Upper lobe of left lung (tissue), 6 donors: ENCODE data around the gene TLX3. TPM values are rescaled to one million over a fixed set of nuclear protein-coding genes. Genes with fewer than 3 reads are reported as not detected.
"Not testable (repeated sequence)": the region's sequence is repeated elsewhere in the genome, so short reads cannot be mapped to it uniquely, and the experiment has no call there.

Experiments
- ATAC-seq, 2 donors: fragments of 200-7000 bp; cut with Tn5 transposase; one replicate each; pipeline ENCODE4 v1.9.1; 2022; ENCODE audit warnings: mild to moderate bottlenecking in 2 of 2, moderate library complexity in 2 of 2; ENCODE audit not compliant: low FRiP score in 2 of 2
- DNase-seq, 2 donors: peaks; one replicate each; pipeline ENCODE4 v3.0.0-alpha.2; 2019 to 2020
- H3K27ac ChIP-seq, 4 donors: fragments of 200-600 bp; sonication (generic); one replicate each; pipeline ENCODE4 v1.5.1; 2016 to 2019
- H3K27me3 ChIP-seq, 4 donors: fragments of 200-600 bp; sonication (generic); one replicate each; pipeline ENCODE4 v1.5.1; 2017 to 2019
- H3K36me3 ChIP-seq, 4 donors: fragments of 200-600 bp; sonication (generic); one replicate each; pipeline ENCODE4 v1.5.1; 2016 to 2019
- H3K4me1 ChIP-seq, 4 donors: fragments of 200-600 bp; sonication (generic); one replicate each; pipeline ENCODE4 v1.5.1; 2018 to 2019
- H3K4me3 ChIP-seq, 4 donors: fragments of 200-600 bp; sonication (generic); one replicate each; pipeline ENCODE4 v1.5.1; 2017 to 2019; ENCODE audit warnings: mild to moderate bottlenecking in 2 of 4, moderate library complexity in 1 of 4
- H3K9me3 ChIP-seq, 4 donors: fragments of 200-600 bp; sonication (generic); one replicate each; pipeline ENCODE4 v1.5.1; 2018 to 2019
- CTCF ChIP-seq, 6 experiments: fragments of 450-650 bp in 4 of 6; fragments of 200-600 bp in 2 of 6; sonication (generic) in 2 of 6; IDR thresholded peaks; one replicate each; pipeline ENCODE4 v1.5.1; 2016 to 2019; ENCODE audit warnings: antibody characterized with exemption in 6 of 6
- EP300 ChIP-seq, 4 donors: sonication (generic); formaldehyde crosslinking; IDR thresholded peaks; one replicate each; pipeline ENCODE4 v1.5.1; 2017; ENCODE audit warnings: antibody characterized with exemption in 4 of 4, control low read depth in 2 of 4
- POLR2A ChIP-seq, 4 donors: fragments of 450-650 bp; IDR thresholded peaks; one replicate each; pipeline ENCODE4 v1.5.1; 2016 to 2017; ENCODE audit warnings: antibody characterized with exemption in 4 of 4, mild to moderate bottlenecking in 2 of 4
- POLR2AphosphoS5 ChIP-seq, 2 donors: sonication (generic); formaldehyde crosslinking; IDR thresholded peaks; one replicate each; pipeline ENCODE4 v1.5.1; 2017; ENCODE audit warnings: antibody characterized with exemption in 2 of 2
- WGBS, 2 donors: methylation state at CpG; one replicate each; pipeline ENCODE4 v1.1.5; 2017 to 2018; 5-methylcytosine and 5-hydroxymethylcytosine counted together
- total RNA-seq, 6 donors: library from RNA; depleted of rRNA in 4 of 6; stranded (reverse); fragments of >200 nt in 4 of 6; gene quantifications; one replicate each; pipeline versions ENCODE4 v1.1.0 to v1.2.1, GENCODE V29; 2016 to 2021
- donor health status: DM: no; HTN: no; CAD: no; lungs with moderate emphysema.
- donor health status: DM: no; HTN: yes; CAD: no; lungs with severe emphysema.

The TLX3 gene
- total RNA-seq, 6 donors from 2014 or later: not detected

- DNase-seq (no peak), ATAC-seq (no peak)
- Histone ChIP-seq H3K27me3 (no peaks in the 10 kb centered on the region), H3K9me3 (no peaks in the 10 kb centered on the region), H3K27ac (no peak overlapping the region), H3K4me1 (no peaks in the 10 kb centered on the region), H3K4me3 (no peak overlapping the region), H3K36me3 (no peaks in the 10 kb centered on the region)
- 94 to 95% methylated on average over 2 of the region's 2 CpGs for WGBS, 2 donors
- TF ChIP-seq CTCF (IDR thresholded peaks at IDR 0.05) (no peak), POLR2AphosphoS5 (IDR thresholded peaks at IDR 0.05) (no peak), POLR2A (IDR thresholded peaks at IDR 0.05) (no peak), EP300 (IDR thresholded peaks at IDR 0.05) (no peak)
These were observed 21.0 kb upstream of the TLX3 start for GRCh38 chr5:171288066-171288465.

- no peak for DNase-seq
- no peaks in the 10 kb centered on the region for H3K36me3 ChIP-seq
- TF ChIP-seq EP300 (IDR thresholded peaks at IDR 0.05) (no peak), POLR2A (IDR thresholded peaks at IDR 0.05) (no peak), CTCF (IDR thresholded peaks at IDR 0.05) (no peak), POLR2AphosphoS5 (IDR thresholded peaks at IDR 0.05) (no peak)
- no peak overlapping the region for H3K27ac ChIP-seq
- no peak overlapping the region for H3K4me3 ChIP-seq
- no peaks in the 10 kb centered on the region for H3K4me1 ChIP-seq
- H3K27me3 ChIP-seq: no peaks in the 10 kb centered on the region
- 93 to 97% methylated on average over 4 of the region's 4 CpGs for WGBS, 2 donors
- no peaks in the 10 kb centered on the region for H3K9me3 ChIP-seq
- no peak for ATAC-seq
These were observed 17.7 kb upstream of the TLX3 start for GRCh38 chr5:171291371-171291770.

GRCh38 chr5:171295299-171295698 is 13.7 kb upstream of the TLX3 start:
- WGBS, 2 donors: 65 to 83% methylated on average over 1 of the region's 1 CpG
- TF ChIP-seq POLR2A (IDR thresholded peaks at IDR 0.05): no peak
- TF ChIP-seq POLR2AphosphoS5 (IDR thresholded peaks at IDR 0.05): no peak
- TF ChIP-seq CTCF (IDR thresholded peaks at IDR 0.05): no peak
- TF ChIP-seq EP300 (IDR thresholded peaks at IDR 0.05): no peak
- DNase-seq (no peak), ATAC-seq (no peak)
- Histone ChIP-seq H3K4me3 (no peak overlapping the region), H3K27ac (no peak overlapping the region), H3K27me3 (no peaks in the 10 kb centered on the region), H3K4me1 (no peaks in the 10 kb centered on the region), H3K9me3 (no peaks in the 10 kb centered on the region), H3K36me3 (no peaks in the 10 kb centered on the region)

- no peak for TF ChIP-seq EP300 (IDR thresholded peaks at IDR 0.05)
- TF ChIP-seq POLR2A (IDR thresholded peaks at IDR 0.05): no peak
- no peak for TF ChIP-seq POLR2AphosphoS5 (IDR thresholded peaks at IDR 0.05)
- TF ChIP-seq CTCF (IDR thresholded peaks at IDR 0.05): no peak
- H3K4me1 ChIP-seq: no peaks in the 10 kb centered on the region
- H3K27ac ChIP-seq: no peak overlapping the region
- no peak overlapping the region for H3K4me3 ChIP-seq
- 83 to 90% methylated on average over 5 of the region's 5 CpGs for WGBS, 2 donors
- H3K9me3 ChIP-seq: no peaks in the 10 kb centered on the region
- ATAC-seq (no peak), DNase-seq (no peak)
- H3K36me3 ChIP-seq: no peaks in the 10 kb centered on the region
- H3K27me3 ChIP-seq: no peaks in the 10 kb centered on the region
These were observed 13.2 kb upstream of the TLX3 start for GRCh38 chr5:171295801-171296200.

GRCh38 chr5:171297941-171298340 is 11.1 kb upstream of the TLX3 start:
- not testable (repeated sequence) for H3K4me1 ChIP-seq, H3K4me3 ChIP-seq, H3K36me3 ChIP-seq, ATAC-seq, H3K9me3 ChIP-seq, H3K27me3 ChIP-seq, DNase-seq, H3K27ac ChIP-seq
- 87 to 99% methylated on average over 6 of the region's 6 CpGs for WGBS, 2 donors
